Right lobe of liver (tissue), 4 donors: Measurements from ENCODE around the gene NCOA3.

Experiments
- POLR2A ChIP-seq: fragments of 450-650 bp; IDR thresholded peaks from one replicate; pipeline ENCODE4 v1.6.1; 2017; ENCODE audit warnings: antibody characterized with exemption, mild to moderate bottlenecking
- TF ChIP-seq, protein P1 (sequence below), 4 donors: fragments of 200-600 bp in 3 of 4; fragments of 450-650 bp in 1 of 4; IDR thresholded peaks; one replicate each; pipeline versions ENCODE4 v1.5.1 to v1.8.0; 2016 to 2022; ENCODE audit warnings: antibody characterized with exemption in 4 of 4, mild to moderate bottlenecking in 2 of 4
- donor health status: DM: no; HTN: no; CAD: no.
- donor health status: DM: no; HTN: no; CAD: no.
- donor health status: DM: no; HTN: yes; CAD: no.

DNA sequence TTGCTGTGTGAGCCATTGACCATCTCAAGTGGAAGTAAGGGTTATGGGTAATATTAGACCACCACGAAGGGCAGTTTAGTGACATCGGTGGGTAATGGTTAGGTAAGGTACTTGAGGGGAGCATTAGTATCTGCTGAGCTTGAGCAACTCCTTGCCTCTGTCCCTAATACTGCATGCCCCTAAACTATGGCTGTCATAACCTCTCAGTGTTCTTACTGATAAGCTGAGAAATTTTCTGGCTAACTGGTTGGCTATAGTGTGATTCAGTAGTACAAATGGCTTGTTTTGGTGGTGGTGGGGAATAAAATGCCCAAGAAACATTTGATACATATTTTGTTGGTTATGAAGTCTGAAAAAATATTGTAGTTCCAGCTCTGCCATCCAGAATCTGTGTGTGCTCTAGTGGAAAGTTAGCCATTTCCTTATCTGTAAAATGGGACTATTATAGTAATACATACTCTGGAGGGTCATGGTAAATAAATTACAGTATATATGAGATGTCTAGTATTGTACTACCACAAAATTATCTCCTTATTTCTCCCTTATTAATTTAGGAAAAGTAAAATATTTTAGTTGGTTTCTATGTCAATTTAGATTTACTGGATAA is 113.1 kb downstream of the NCOA3 start:
- no peak for TF ChIP-seq POLR2A
- TF ChIP-seq, protein P1, sequence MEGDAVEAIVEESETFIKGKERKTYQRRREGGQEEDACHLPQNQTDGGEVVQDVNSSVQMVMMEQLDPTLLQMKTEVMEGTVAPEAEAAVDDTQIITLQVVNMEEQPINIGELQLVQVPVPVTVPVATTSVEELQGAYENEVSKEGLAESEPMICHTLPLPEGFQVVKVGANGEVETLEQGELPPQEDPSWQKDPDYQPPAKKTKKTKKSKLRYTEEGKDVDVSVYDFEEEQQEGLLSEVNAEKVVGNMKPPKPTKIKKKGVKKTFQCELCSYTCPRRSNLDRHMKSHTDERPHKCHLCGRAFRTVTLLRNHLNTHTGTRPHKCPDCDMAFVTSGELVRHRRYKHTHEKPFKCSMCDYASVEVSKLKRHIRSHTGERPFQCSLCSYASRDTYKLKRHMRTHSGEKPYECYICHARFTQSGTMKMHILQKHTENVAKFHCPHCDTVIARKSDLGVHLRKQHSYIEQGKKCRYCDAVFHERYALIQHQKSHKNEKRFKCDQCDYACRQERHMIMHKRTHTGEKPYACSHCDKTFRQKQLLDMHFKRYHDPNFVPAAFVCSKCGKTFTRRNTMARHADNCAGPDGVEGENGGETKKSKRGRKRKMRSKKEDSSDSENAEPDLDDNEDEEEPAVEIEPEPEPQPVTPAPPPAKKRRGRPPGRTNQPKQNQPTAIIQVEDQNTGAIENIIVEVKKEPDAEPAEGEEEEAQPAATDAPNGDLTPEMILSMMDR (IDR thresholded peaks at IDR 0.05) = no peak
